NCI-H1417 (cell line): ENCODE results near the gene RAD51AP1.

Source experiments
- DNase-seq, 3 experiments: peaks; one replicate each; lab custom pipeline; 2025; lab: John Stamatoyannopoulos, UW

The RAD51AP1 gene

DNA sequence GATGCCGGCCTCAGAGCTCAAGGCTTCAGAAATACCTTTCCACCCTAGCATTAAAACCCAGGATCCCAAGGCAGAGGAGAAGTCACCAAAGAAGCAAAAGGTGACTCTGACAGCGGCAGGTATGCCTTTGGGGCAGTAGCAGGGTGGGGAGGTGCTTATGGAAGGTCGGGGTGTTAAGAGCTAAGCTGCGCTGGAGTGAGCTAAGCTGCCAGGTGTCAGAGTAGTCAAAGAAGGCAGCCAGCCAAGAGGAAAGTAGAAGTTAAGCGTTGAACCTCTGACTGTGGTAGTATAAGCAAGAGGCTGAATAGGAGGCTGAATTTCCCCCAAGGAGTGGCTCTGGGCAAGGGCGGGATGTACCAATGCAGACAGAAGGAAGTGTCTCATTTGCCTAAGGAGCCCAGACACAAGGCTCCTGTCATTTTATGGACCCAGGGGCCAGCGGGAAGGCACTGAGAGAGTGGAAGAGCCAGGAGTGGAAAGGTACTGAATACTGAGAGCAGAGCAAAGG lies 52.5 kb downstream of the RAD51AP1 start:
- no peak for DNase-seq

GRCh38 chr12:4595881-4596280 lies 57.2 kb downstream of the RAD51AP1 start:
- DNase-seq, result no peak

DNA sequence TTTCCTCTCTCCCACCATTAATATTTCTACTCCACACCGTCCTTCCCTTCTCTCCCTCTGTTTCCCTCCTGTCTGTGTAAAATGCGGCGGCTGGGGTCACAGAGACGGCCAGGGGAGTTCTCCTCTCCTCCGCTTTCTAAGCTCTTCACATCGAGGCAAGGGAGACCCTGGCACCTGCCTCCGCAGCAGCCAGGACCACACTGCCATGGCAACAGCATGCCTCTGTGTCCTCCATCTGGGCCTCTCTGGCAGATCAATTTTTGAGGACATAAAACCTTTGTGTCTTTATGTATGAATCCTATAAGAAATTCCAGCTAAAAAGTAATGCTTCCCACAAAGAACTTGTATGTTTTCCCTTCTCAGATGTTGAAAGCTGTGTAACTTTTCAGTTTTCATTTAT lies 64.7 kb downstream of the RAD51AP1 start:
- peak in 2 of 3 experiments; percentile 59 to 85 for DNase-seq

DNA sequence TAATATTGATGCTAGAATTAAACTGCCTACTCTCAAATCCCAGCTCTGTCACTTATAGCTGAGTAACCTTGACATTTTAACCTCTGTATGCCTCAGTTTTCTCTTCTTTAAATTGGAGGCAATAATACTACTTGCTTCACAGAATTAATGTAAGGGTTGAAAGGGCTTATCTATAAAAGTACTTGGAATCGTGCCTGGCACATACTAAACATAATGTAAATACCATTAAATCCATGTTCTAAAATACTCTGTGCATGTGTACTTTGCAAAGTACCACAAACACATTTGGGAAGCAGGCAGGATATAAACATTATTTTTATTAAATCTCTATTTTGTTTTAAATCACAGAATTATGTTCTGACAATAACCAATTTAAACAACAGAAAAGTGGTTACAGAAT lies 65.3 kb downstream of the RAD51AP1 start:
- no peak for DNase-seq

DNA sequence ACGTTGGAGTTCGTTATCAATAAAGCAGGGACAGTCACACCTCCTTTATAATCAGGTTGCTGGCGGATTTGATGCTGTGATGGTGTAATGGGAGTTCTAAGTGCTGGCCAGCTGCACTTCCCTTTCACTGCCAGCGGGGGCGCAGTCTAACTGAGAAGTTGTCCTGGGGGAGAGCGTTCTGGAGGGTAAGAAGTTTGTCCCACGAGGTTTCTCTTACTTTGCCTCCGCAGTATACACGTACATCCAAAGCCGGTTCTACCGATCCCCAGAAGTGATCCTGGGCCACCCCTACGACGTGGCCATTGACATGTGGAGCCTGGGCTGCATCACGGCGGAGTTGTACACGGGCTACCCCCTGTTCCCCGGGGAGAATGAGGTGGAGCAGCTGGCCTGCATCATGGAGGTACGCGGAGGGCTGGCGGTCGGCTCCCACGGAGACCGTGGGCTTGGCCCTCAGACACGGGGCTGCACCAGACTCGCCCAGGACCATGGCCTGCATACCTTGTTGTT lies 66.0 kb downstream of the RAD51AP1 start:
- peak; percentile 42 to 94 (median 84) for DNase-seq

DNA sequence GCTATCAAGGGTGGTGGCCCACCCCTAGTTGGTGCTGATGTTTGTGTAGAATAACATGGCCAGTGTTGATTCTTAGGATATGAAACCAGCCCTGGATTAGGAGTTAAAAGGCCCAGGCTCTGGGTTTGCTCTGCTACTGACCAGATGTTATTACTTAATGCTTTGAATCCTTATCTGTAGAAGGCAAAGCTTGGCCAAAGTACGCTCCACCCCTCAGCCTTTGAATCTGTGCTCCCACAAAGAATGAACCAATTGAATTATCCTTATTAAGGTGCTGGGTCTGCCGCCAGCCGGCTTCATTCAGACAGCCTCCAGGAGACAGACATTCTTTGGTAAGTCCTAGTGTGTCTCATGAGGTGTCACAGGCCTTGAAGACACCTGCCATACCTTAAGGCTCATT lies 68.4 kb downstream of the RAD51AP1 start:
- DNase-seq, result no peak

GRCh38 chr12:4609071-4609470 lies 70.4 kb downstream of the RAD51AP1 start:
- DNase-seq, result no peak
